Ovary (tissue), 9 donors: ENCODE data around the gene TUBA4B. TPM values are rescaled to one million over a fixed set of nuclear protein-coding genes. Genes with fewer than 3 reads are reported as not detected.
A peak's percentile ranks its signal among the peaks of the same experiment; 100 is the strongest.

ENCODE experiments used
- DNase-seq, 5 donors: peaks; one replicate each; pipeline ENCODE4 v3.0.0-alpha.2; 2019 to 2020
- H3K27ac ChIP-seq, 2 donors: fragments of 200-600 bp; one replicate each; pipeline versions ENCODE4 v1.5.1 to v1.8.0; 2019 to 2022
- H3K27me3 ChIP-seq: fragments of 200-600 bp; one replicate; pipeline ENCODE4 v1.8.0; 2022
- H3K36me3 ChIP-seq: fragments of 200-600 bp; sonication (generic); one replicate; pipeline ENCODE4 v1.5.1; 2019
- H3K4me1 ChIP-seq: one replicate; pipeline ENCODE4 v1.8.1; 2013; ENCODE audit warnings: mild to moderate bottlenecking, moderate library complexity; ENCODE audit not compliant: insufficient read depth
- H3K4me3 ChIP-seq: fragments of 200-600 bp; sonication (generic); one replicate; pipeline ENCODE4 v1.5.1; 2017
- H3K9me3 ChIP-seq, 2 donors: fragments of 200-600 bp in 1 of 2; sonication (generic) in 1 of 2; one replicate each; pipeline versions ENCODE4 v1.5.1 to v1.8.1; 2013 to 2019; ENCODE audit warnings: mild to moderate bottlenecking in 1 of 2, moderate library complexity in 1 of 2
- CTCF ChIP-seq, 3 donors: fragments of 450-650 bp in 2 of 3; fragments of 200-600 bp in 1 of 3; IDR thresholded peaks; one replicate each; pipeline versions ENCODE4 v1.5.1 to v1.8.0; 2016 to 2022; ENCODE audit warnings: antibody characterized with exemption in 3 of 3, mild to moderate bottlenecking in 1 of 3
- EP300 ChIP-seq: sonication (generic); formaldehyde crosslinking; IDR thresholded peaks from one replicate; pipeline ENCODE4 v1.6.1; 2017; ENCODE audit warnings: antibody characterized with exemption
- POLR2A ChIP-seq: fragments of 450-650 bp; IDR thresholded peaks from one replicate; pipeline ENCODE4 v1.6.1; 2017; ENCODE audit warnings: antibody characterized with exemption, mild to moderate bottlenecking, moderate library complexity
- WGBS, 3 donors: extraction: QIAGEN DNeasy Blood & Tissue Kit in 1 of 3; methylation state at CpG; one replicate each; pipeline versions ENCODE4 v1.1.5 to v1.1.7; 2013 to 2017; 5-methylcytosine and 5-hydroxymethylcytosine counted together
- intact Hi-C, 4 donors: fragments of 100-400 bp; cut with DNase I; formaldehyde crosslinking; loops; one replicate each; pipeline versions ENCODE4 v1.11.0 to v1.15.1; 2022 to 2023
- polyA plus RNA-seq, 2 donors: library from polyadenylated mRNA; stranded (reverse); fragments of 200-250 nt in 1 of 2; fragments of 350-450 nt in 1 of 2; fragmentation: Illumina TruSeq in 1 of 2; extraction: RNeasy Lipid Tissue Mini Kit (QIAGEN cat#74804) in 1 of 2; gene quantifications; one replicate each; pipeline ENCODE4 v1.2.3, GENCODE V29; 2013 to 2014
- total RNA-seq, 7 donors: library from RNA; depleted of rRNA in 2 of 7; stranded (reverse); fragments of >200 nt in 2 of 7; fragmentation: NEBNext Ultra II Directional in 3 of 7; extraction: Animal tissue kit (Norgen Biotek cat#: 25700) in 3 of 7; gene quantifications; one replicate each; pipeline versions ENCODE4 v1.1.0 to v1.2.4, GENCODE V29; 2016 to 2023
- donor health status: DM: no; HTN: no; CAD: no; lungs with moderate emphysema.
- donor health status: DM: no; HTN: no; CAD: no.
- donor health status: Bipolar disorder and iron deficiency.
- donor health status: DM: yes; HTN: yes; CAD: no.
- donor health status: DM: no; HTN: no; CAD: no.
- donor health status: DM: yes; HTN: yes; CAD: no.

TUBA4B gene
- total and polyA plus RNA-seq, 9 donors = 0.18 to 13.2 (median 0.35) TPM; not detected in 2

- H3K27me3 ChIP-seq = no peaks in the 10 kb centered on the region
- H3K36me3 ChIP-seq = no peaks in the 10 kb centered on the region
- TF ChIP-seq EP300 = no peak
- TF ChIP-seq POLR2A = no peak
- no peak for TF ChIP-seq CTCF (IDR thresholded peaks at IDR 0.05)
- no peak for DNase-seq
- intact Hi-C loops = loop anchor here in 3 of 4 donors (5.0 to 10.0 kb wide), 3 partner anchors 47 to 125 kb away; partner anchors contain the start of genes CNPPD1 (in 2 of the 3), RETREG2 (in 2 of the 3), GLB1L (in 1 of the 3) and STK16 (in 1 of the 3)
- H3K4me3 ChIP-seq = no peak overlapping the region
- peaks cover 8% of the 10 kb centered on the region for H3K4me1 ChIP-seq
- 67 to 75% (median 70%) methylated on average over 4 of the region's 4 CpGs for WGBS, 3 donors
- no peak overlapping the region for H3K27ac ChIP-seq
- no peaks in the 10 kb centered on the region for H3K9me3 ChIP-seq
Observed at GRCh38 chr2:219291910-219292490, 39.0 kb downstream of the TUBA4B start.

- no peaks in the 10 kb centered on the region for H3K36me3 ChIP-seq
- H3K27me3 ChIP-seq = no peaks in the 10 kb centered on the region
- no peak for DNase-seq
- no peak overlapping the region for H3K4me3 ChIP-seq
- 86 to 92% (median 90%) methylated on average over 9 of the region's 9 CpGs for WGBS, 3 donors
- TF ChIP-seq EP300 = no peak
- TF ChIP-seq POLR2A = no peak
- TF ChIP-seq CTCF (IDR thresholded peaks at IDR 0.05) = no peak
- no peak overlapping the region for H3K27ac ChIP-seq
- peaks cover 8% of the 10 kb centered on the region for H3K4me1 ChIP-seq
- intact Hi-C loops = loop anchor here in 3 of 4 donors (5.0 to 10.0 kb wide), 3 partner anchors 48 to 125 kb away; partner anchors contain the start of genes CNPPD1 (in 2 of the 3), RETREG2 (in 2 of the 3), GLB1L (in 1 of the 3) and STK16 (in 1 of the 3)
- H3K9me3 ChIP-seq = no peaks in the 10 kb centered on the region
Observed at GRCh38 chr2:219292616-219293015, 39.6 kb downstream of the TUBA4B start.

- H3K27ac ChIP-seq = peak overlapping the region; percentile 83 to 97
- 76 to 84% (median 82%) methylated on average over 5 of the region's 5 CpGs for WGBS, 3 donors
- no peak overlapping the region for H3K4me3 ChIP-seq
- TF ChIP-seq POLR2A (no peak), CTCF (IDR thresholded peaks at IDR 0.05) (no peak), EP300 (no peak)
- peak in 2 of 5 donors; percentile 35 for DNase-seq
- no peaks in the 10 kb centered on the region for H3K27me3 ChIP-seq
- intact Hi-C loops = loop anchor here (2.0 to 10.0 kb wide), 5 partner anchors 15 to 133 kb away; partner anchors contain the start of genes CNPPD1 (in 2 of the 4), DNAJB2 (in 2 of the 4), RETREG2 (in 2 of the 4) and GLB1L (in 1 of the 4)
- H3K9me3 ChIP-seq = no peaks in the 10 kb centered on the region
- peaks cover 10% of the 10 kb centered on the region for H3K4me1 ChIP-seq
- H3K36me3 ChIP-seq = no peaks in the 10 kb centered on the region
Observed at GRCh38 chr2:219293736-219294231, 40.7 kb downstream of the TUBA4B start.

GRCh38 chr2:219294356-219295351 is 41.6 kb downstream of the TUBA4B start:
- TF ChIP-seq EP300 = no peak
- TF ChIP-seq POLR2A = peak; percentile 61
- peak; percentile 97 to 100 (median 99) for TF ChIP-seq CTCF (IDR thresholded peaks at IDR 0.05)
- peak overlapping the region; percentile 58 for H3K4me3 ChIP-seq
- peak overlapping the region; percentile 83 to 97 for H3K27ac ChIP-seq
- H3K27me3 ChIP-seq = no peaks in the 10 kb centered on the region
- no peaks in the 10 kb centered on the region for H3K36me3 ChIP-seq
- no peaks in the 10 kb centered on the region for H3K9me3 ChIP-seq
- peaks cover 9% of the 10 kb centered on the region for H3K4me1 ChIP-seq
- peak; percentile 84 to 93 (median 91) for DNase-seq
- intact Hi-C loops = loop anchor here (2.0 to 10.0 kb wide), 7 partner anchors 16 to 237 kb away; partner anchors contain the start of genes NHEJ1 (in 3 of the 4), CNPPD1 (in 2 of the 4), DNAJB2 (in 2 of the 4) and RETREG2 (in 2 of the 4)
- WGBS, 3 donors = 4 to 5% (median 4%) methylated on average over 55 to 67 of the region's 67 CpGs
